ENCODE measurements around the gene ADAM10. TPM values are rescaled to one million over a fixed set of nuclear protein-coding genes. Genes with fewer than 3 reads are reported as not detected.

ADAM10 gene
- total RNA-seq, 1 experiment from 2014 or later = 239 TPM

DNA sequence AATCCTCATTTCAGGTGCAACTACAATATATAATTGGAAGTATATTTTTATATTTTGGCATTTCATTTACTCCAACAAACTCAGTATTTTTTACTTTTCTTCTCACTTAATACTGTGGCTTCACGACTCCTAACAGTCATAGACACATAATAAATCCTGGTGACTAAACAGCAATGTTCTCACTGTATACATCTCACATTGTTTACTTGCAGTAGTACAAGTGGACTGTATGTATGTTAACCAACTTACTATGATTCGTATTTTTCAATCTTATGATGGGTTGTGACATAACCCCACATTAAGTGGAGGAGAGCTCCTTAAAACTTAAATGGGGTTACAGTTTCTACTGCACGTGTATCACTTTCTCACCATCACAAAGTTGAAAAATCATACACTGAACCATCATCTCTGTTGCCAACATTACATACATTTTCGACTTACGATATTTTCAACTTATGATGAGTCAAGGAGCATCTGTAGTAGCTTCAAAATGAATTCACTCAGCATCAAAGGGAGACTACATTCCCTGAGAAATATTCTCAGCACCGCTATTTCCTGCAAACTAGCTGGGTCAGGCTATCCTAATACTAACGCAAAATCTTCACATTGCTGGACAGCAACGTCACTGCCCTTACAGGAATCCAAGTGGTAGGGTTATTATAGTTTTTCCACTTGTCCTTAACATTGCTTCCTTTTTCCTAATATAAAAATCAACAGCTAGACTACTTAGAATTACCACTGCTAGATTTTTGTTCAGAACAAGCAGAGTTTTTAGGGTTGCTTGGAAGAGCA, 7.3 kb downstream of the ADAM10 start:
- no TSS peak for BruUV-seq (replicated peaks)
- intact Hi-C loops (cut with micrococcal nuclease; ENCODE audit: unreplicated experiment) = no loop called here
- Histone ChIP-seq H3K36me3 (ENCODE audit: low read depth) (no peaks in the 10 kb centered on the region), H2AFZ (no peak overlapping the region), H3K79me2 (ENCODE audit: low read depth) (peaks cover 98% of the 10 kb centered on the region), H3K27me3 (ENCODE audit: insufficient read depth, low read depth) (no peaks in the 10 kb centered on the region), H3K27ac (no peak overlapping the region), H3K4me1 (replicated peaks; ENCODE audit: insufficient read depth) (peaks cover 35% of the 10 kb centered on the region), H3F3A (ENCODE audit: insufficient read depth, low read depth) (no peaks in the 10 kb centered on the region; the same call in 1 of the 2 replicates), H3K9me3 (ENCODE audit: insufficient read depth, low read depth) (no peaks in the 10 kb centered on the region), H3K4me3 (no peak overlapping the region), H3K4me2 (no peak overlapping the region), H3K9me2 (ENCODE audit: insufficient read depth) (no peaks in the 10 kb centered on the region), H4K20me1 (ENCODE audit: insufficient read depth) (peaks cover 12% of the 10 kb centered on the region)
- DNase-seq = no peak
- ChIA-PET POLR2A (ENCODE audit: unreplicated experiment) (no interaction called here), CTCF (no interaction called here)
- no peak for TF ChIP-seq EZH2 (IDR thresholded peaks at IDR 0.05; ENCODE audit: low read depth)
- TF ChIP-seq, protein P1, sequence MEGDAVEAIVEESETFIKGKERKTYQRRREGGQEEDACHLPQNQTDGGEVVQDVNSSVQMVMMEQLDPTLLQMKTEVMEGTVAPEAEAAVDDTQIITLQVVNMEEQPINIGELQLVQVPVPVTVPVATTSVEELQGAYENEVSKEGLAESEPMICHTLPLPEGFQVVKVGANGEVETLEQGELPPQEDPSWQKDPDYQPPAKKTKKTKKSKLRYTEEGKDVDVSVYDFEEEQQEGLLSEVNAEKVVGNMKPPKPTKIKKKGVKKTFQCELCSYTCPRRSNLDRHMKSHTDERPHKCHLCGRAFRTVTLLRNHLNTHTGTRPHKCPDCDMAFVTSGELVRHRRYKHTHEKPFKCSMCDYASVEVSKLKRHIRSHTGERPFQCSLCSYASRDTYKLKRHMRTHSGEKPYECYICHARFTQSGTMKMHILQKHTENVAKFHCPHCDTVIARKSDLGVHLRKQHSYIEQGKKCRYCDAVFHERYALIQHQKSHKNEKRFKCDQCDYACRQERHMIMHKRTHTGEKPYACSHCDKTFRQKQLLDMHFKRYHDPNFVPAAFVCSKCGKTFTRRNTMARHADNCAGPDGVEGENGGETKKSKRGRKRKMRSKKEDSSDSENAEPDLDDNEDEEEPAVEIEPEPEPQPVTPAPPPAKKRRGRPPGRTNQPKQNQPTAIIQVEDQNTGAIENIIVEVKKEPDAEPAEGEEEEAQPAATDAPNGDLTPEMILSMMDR (conservative IDR thresholded peaks at IDR 0.05) = no peak

DNA sequence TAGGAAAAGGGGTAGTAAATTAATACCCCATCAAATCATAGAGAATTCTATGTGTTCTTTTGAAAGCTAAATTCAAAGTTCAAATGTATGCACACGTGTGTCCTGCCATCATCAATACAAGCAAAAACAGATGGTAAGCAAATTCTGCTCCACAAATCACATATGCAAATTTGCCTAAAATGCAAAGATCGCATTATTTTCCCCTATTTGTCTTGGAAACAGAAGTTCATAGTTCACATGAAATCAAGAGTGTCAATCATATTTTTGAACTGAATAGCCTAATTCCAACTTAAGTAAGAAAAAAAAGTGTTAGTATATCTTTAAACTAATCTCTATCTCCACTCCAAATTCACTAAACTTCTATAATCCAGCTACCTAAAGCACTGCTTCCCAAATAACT, 8.5 kb downstream of the ADAM10 start:
- peaks cover 98% of the 10 kb centered on the region for H3K79me2 ChIP-seq (ENCODE audit: low read depth)
- no peaks in the 10 kb centered on the region for H3K9me2 ChIP-seq (ENCODE audit: insufficient read depth)
- CTCF ChIA-PET = no interaction called here
- H3K4me2 ChIP-seq = no peak overlapping the region
- no peak overlapping the region for H3K4me3 ChIP-seq
- H3K36me3 ChIP-seq (ENCODE audit: low read depth) = no peaks in the 10 kb centered on the region
- no peaks in the 10 kb centered on the region for H3F3A ChIP-seq (ENCODE audit: insufficient read depth, low read depth)
- DNase-seq = no peak
- H3K4me1 ChIP-seq (replicated peaks; ENCODE audit: insufficient read depth) = peaks cover 24% of the 10 kb centered on the region
- no peaks in the 10 kb centered on the region for H3K27me3 ChIP-seq (ENCODE audit: insufficient read depth, low read depth)
- POLR2A ChIA-PET (ENCODE audit: unreplicated experiment) = interaction anchor here (0.5 to 0.7 kb wide), 3 partner anchors 41 to 279 kb away, joined by 3 to 5 read pairs (median 5); no protein-coding TSS in a partner anchor
- intact Hi-C loops (cut with micrococcal nuclease; ENCODE audit: unreplicated experiment) = no loop called here
- BruUV-seq (replicated peaks) = no TSS peak
- H2AFZ ChIP-seq = no peak overlapping the region
- H3K27ac ChIP-seq = no peak overlapping the region
- H3K9me3 ChIP-seq (ENCODE audit: insufficient read depth, low read depth) = no peaks in the 10 kb centered on the region
- TF ChIP-seq, protein P1 (conservative IDR thresholded peaks at IDR 0.05) = no peak
- no peak for TF ChIP-seq EZH2 (IDR thresholded peaks at IDR 0.05; ENCODE audit: low read depth)
- H4K20me1 ChIP-seq (ENCODE audit: insufficient read depth) = peaks cover 9% of the 10 kb centered on the region

DNA sequence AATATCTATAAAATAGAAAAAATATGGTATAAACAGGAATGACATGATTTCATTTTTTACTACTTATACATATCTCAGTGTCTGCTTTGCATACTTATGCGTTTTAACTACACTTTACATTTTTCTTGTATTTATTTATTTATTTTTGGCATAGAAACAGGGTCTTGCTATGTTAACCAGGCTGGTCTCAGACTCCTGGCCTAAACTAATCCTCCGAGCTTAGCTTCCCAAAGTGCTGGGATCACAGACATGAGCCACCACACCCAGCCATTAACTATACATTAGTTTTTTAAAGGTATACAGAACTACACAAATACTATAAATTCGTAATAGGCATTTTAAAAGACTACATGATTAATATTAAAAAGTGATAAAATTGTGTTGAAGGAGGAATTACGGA, 9.1 kb downstream of the ADAM10 start:
- TF ChIP-seq EZH2 (IDR thresholded peaks at IDR 0.05; ENCODE audit: low read depth) = no peak
- TF ChIP-seq, protein P1 (conservative IDR thresholded peaks at IDR 0.05) = no peak
- no peaks in the 10 kb centered on the region for H3F3A ChIP-seq (ENCODE audit: insufficient read depth, low read depth)
- intact Hi-C loops (cut with micrococcal nuclease; ENCODE audit: unreplicated experiment) = no loop called here
- BruUV-seq (replicated peaks) = no TSS peak
- no peak overlapping the region for H2AFZ ChIP-seq
- H3K27ac ChIP-seq = no peak overlapping the region
- ChIA-PET POLR2A (ENCODE audit: unreplicated experiment) (interaction anchor here (0.5 to 0.7 kb wide), 2 partner anchors 101 to 278 kb away, joined by 3 to 5 read pairs; no protein-coding TSS in a partner anchor), CTCF (no interaction called here)
- H3K79me2 ChIP-seq (ENCODE audit: low read depth) = peaks cover 98% of the 10 kb centered on the region
- no peaks in the 10 kb centered on the region for H3K36me3 ChIP-seq (ENCODE audit: low read depth)
- peaks cover 9% of the 10 kb centered on the region for H4K20me1 ChIP-seq (ENCODE audit: insufficient read depth)
- H3K9me3 ChIP-seq (ENCODE audit: insufficient read depth, low read depth) = no peaks in the 10 kb centered on the region
- no peak overlapping the region for H3K4me3 ChIP-seq
- H3K27me3 ChIP-seq (ENCODE audit: insufficient read depth, low read depth) = no peaks in the 10 kb centered on the region
- no peaks in the 10 kb centered on the region for H3K9me2 ChIP-seq (ENCODE audit: insufficient read depth)
- H3K4me2 ChIP-seq = no peak overlapping the region
- no peak for DNase-seq
- peaks cover 20% of the 10 kb centered on the region for H3K4me1 ChIP-seq (replicated peaks; ENCODE audit: insufficient read depth)

Measured in PC-9 (cell line).